HepG2 (cell line): ENCODE data around the gene SYNJ2. TPM values are rescaled to one million over a fixed set of nuclear protein-coding genes. Genes with fewer than 3 reads are reported as not detected.

ENCODE experiments used
- ATF4 ChIP-seq, 2 experiments: fragments of 450-650 bp in 1 of 2; sonication (generic) in 1 of 2; formaldehyde crosslinking; IDR thresholded peaks; 2 replicates each; pipeline versions ENCODE4 v1.5.0 to v1.8.0; 2020 to 2022; ENCODE audit warnings: mild to moderate bottlenecking in 1 of 2, missing genetic modification reagents in 1 of 2
- DPF2 ChIP-seq: sonication (generic); formaldehyde crosslinking; IDR thresholded peaks from 2 replicates; pipeline ENCODE4 v1.4.0; 2020; ENCODE audit warnings: mild to moderate bottlenecking, low read depth, missing genetic modification reagents, borderline replicate concordance
- ELF4 ChIP-seq: sonication (generic); formaldehyde crosslinking; IDR thresholded peaks from 2 replicates; pipeline ENCODE4 v1.5.0; 2020; ENCODE audit warnings: missing genetic modification reagents, mild to moderate bottlenecking, moderate library complexity, borderline replicate concordance
- GABPB1 ChIP-seq: IDR thresholded peaks from 2 replicates; pipeline ENCODE4 v1.6.1; 2016; ENCODE audit warnings: mild to moderate bottlenecking, missing genetic modification reagents, moderate library complexity, missing compliant biosample characterization
- HBP1 ChIP-seq: IDR thresholded peaks from 2 replicates; pipeline ENCODE4 v1.6.1; 2016; ENCODE audit warnings: low read depth, control low read depth
- HDAC2 ChIP-seq: sonication (generic); formaldehyde crosslinking; IDR thresholded peaks from 2 replicates; pipeline ENCODE4 v1.4.0; 2020; ENCODE audit warnings: missing genetic modification reagents
- HOXA5 ChIP-seq: sonication (generic); formaldehyde crosslinking; IDR thresholded peaks from 2 replicates; pipeline ENCODE4 v1.4.0; 2020; ENCODE audit warnings: missing genetic modification reagents
- MIXL1 ChIP-seq: IDR thresholded peaks from 2 replicates; pipeline ENCODE4 v1.6.1; 2016
- POLR2AphosphoS5 ChIP-seq: IDR thresholded peaks from 2 replicates; pipeline ENCODE4 v1.6.1; 2012; ENCODE audit warnings: low read depth, low read length
- RXRA ChIP-seq: sonication (generic); formaldehyde crosslinking; IDR thresholded peaks from 2 replicates; pipeline ENCODE4 v1.5.1; 2020; ENCODE audit warnings: missing genetic modification reagents
- SMARCE1 ChIP-seq: fragments of 450-650 bp; IDR thresholded peaks from 2 replicates; pipeline ENCODE4 v1.6.1; 2017; ENCODE audit warnings: borderline replicate concordance
- SOX6 ChIP-seq, 2 experiments: fragments of 450-650 bp in 1 of 2; sonication (generic) in 1 of 2; formaldehyde crosslinking in 1 of 2; IDR thresholded peaks; 2 replicates each; pipeline versions ENCODE4 v1.4.0 to v1.6.1; 2017 to 2020; ENCODE audit warnings: antibody characterized with exemption in 1 of 2, mild to moderate bottlenecking in 1 of 2, missing genetic modification reagents in 1 of 2
- SP1 ChIP-seq, 2 experiments: fragments of 450-650 bp in 1 of 2; sonication (generic) in 1 of 2; formaldehyde crosslinking in 1 of 2; IDR thresholded peaks; 2 replicates each; pipeline versions ENCODE4 v1.4.0 to v1.6.1; 2016 to 2020; ENCODE audit warnings: missing genetic modification reagents in 1 of 2
- SSRP1 ChIP-seq: IDR thresholded peaks from 2 replicates; pipeline ENCODE4 v1.6.1; 2016; ENCODE audit warnings: control low read depth
- STAG1 ChIP-seq: sonication (generic); formaldehyde crosslinking; IDR thresholded peaks from 2 replicates; pipeline ENCODE4 v1.4.0; 2020; ENCODE audit warnings: missing genetic modification reagents
- TBX2 ChIP-seq: sonication (generic); formaldehyde crosslinking; IDR thresholded peaks from 2 replicates; pipeline ENCODE4 v1.5.0; 2020; ENCODE audit warnings: missing genetic modification reagents, mild to moderate bottlenecking, borderline replicate concordance
- ZNF280D ChIP-seq: sonication (generic); formaldehyde crosslinking; IDR thresholded peaks from 2 replicates; pipeline ENCODE4 v1.5.1; 2020; ENCODE audit warnings: mild to moderate bottlenecking, missing genetic modification reagents
- ZNF335 ChIP-seq: sonication (generic); formaldehyde crosslinking; IDR thresholded peaks from 2 replicates; pipeline ENCODE4 v1.4.0; 2020; ENCODE audit warnings: missing genetic modification reagents
- ZNF513 ChIP-seq: sonication (generic); formaldehyde crosslinking; conservative IDR thresholded peaks from 2 replicates; pipeline ENCODE4 v1.5.0; 2020; ENCODE audit warnings: missing genetic modification reagents
- ZNF543 ChIP-seq: sonication (generic); formaldehyde crosslinking; IDR thresholded peaks from 2 replicates; pipeline ENCODE4 v1.4.0; 2020; ENCODE audit warnings: mild to moderate bottlenecking, missing genetic modification reagents
- ZNF589 ChIP-seq: sonication (generic); formaldehyde crosslinking; conservative IDR thresholded peaks from 2 replicates; pipeline ENCODE4 v1.8.0; 2022; ENCODE audit warnings: mild to moderate bottlenecking, moderate library complexity, missing genetic modification reagents
- ZNF713 ChIP-seq: sonication (generic); formaldehyde crosslinking; IDR thresholded peaks from 2 replicates; pipeline ENCODE4 v1.4.0; 2020; ENCODE audit warnings: mild to moderate bottlenecking, missing genetic modification reagents
- polyA plus RNA-seq, 8 experiments: library from polyadenylated mRNA; depleted of rRNA in 3 of 8; stranded (reverse) in 7 of 8; unstranded in 1 of 8; fragments of >200 nt; fragmentation: Illumina TruSeq in 4 of 8; extraction: Trizol in 4 of 8; gene quantifications; 2 replicates each; pipeline versions ENCODE4 v1.2.1 to v1.2.3, GENCODE V29; 2011 to 2016; ENCODE audit warnings: low read depth in 4 of 8, missing spikeins in 1 of 8, mixed read lengths in 1 of 8; ENCODE audit not compliant: insufficient read depth in 1 of 8
- total RNA-seq, 5 experiments: library from RNA; depleted of rRNA; stranded (reverse); fragments of >200 nt; fragmentation: Illumina TruSeq; extraction: Trizol; gene quantifications; 2 replicates each; pipeline ENCODE4 v1.2.3, GENCODE V29; 2016; ENCODE audit warnings: low read depth in 1 of 5

The SYNJ2 gene
- total and polyA plus RNA-seq, 2 of the 13 experiments (the other 11 are each of a cell fraction or from before 2014, with no cell fraction given) = 39.1 to 57.6 TPM

GRCh38 chr6:158033751-158034702 lies 52.4 kb downstream of the SYNJ2 start (continued):
- TF ChIP-seq ZNF543 (CRISPR knock-in tag) (peak; percentile 59; the same call in 1 of the 2 replicates), ZNF589 (CRISPR knock-in tag) (0 out of 2 replicates have a peak, but pooled peaks have one; percentile 19), ZNF335 (CRISPR knock-in tag) (peak; percentile 56; the same call in 1 of the 2 replicates), SP1 (IDR thresholded peaks at IDR 0.05) (no peak), SP1 (CRISPR knock-in tag; IDR thresholded peaks at IDR 0.05) (peak; percentile 59; the same call in 1 of the 2 replicates), TBX2 (CRISPR knock-in tag) (peak; percentile 87; the same call in 1 of the 2 replicates), HBP1 (CRISPR knock-in tag) (0 out of 2 replicates have a peak, but pooled peaks have one; percentile 37), ZNF280D (CRISPR knock-in tag) (no peak), SMARCE1 (no peak), HDAC2 (CRISPR knock-in tag) (peak; percentile 97), SSRP1 (no peak), SOX6 (IDR thresholded peaks at IDR 0.05) (no peak), SOX6 (CRISPR knock-in tag; IDR thresholded peaks at IDR 0.05) (peak; percentile 85), ZNF513 (CRISPR knock-in tag) (no peak), ATF4 (CRISPR knock-in tag; IDR thresholded peaks at IDR 0.05) (peak in 1 of 2 experiments; percentile 45; a peak in 2 of 4 replicates), HOXA5 (peak; percentile 83; the same call in 1 of the 2 replicates), STAG1 (CRISPR knock-in tag) (peak; percentile 34), MIXL1 (CRISPR knock-in tag) (peak; percentile 88), ELF4 (peak; percentile 53; the same call in 1 of the 2 replicates), POLR2AphosphoS5 (peak; percentile 56), ZNF713 (CRISPR knock-in tag) (0 out of 2 replicates have a peak, but pooled peaks have one; percentile 46), DPF2 (peak; percentile 88), GABPB1 (CRISPR knock-in tag) (peak; percentile 53), RXRA (CRISPR knock-in tag) (peak; percentile 86)
